Activated naive CD4-positive, alpha-beta T cell treated with anti-CD3 and anti-CD28 coated beads, Interleukin-2, amount 50 U/mL, for 72 hours (primary cell): ENCODE results near the gene PRR5L. TPM values are rescaled to one million over a fixed set of nuclear protein-coding genes. Genes with fewer than 3 reads are reported as not detected.
"Not testable (repeated sequence)": the region's sequence is repeated elsewhere in the genome, so short reads cannot be mapped to it uniquely, and the experiment has no call there.

ENCODE experiments used
- ATAC-seq, 2 donors: fragments of 150-1000 bp; cut with Tn5 transposase; 2 replicates each; pipeline ENCODE4 v1.10.0; 2021; ENCODE audit warnings: mild to moderate bottlenecking in 2 of 2, moderate library complexity in 2 of 2
- DNase-seq, 2 donors: peaks; one replicate each; pipeline ENCODE4 v3.0.0; 2021 to 2022; ENCODE audit warnings: low spot score in 2 of 2
- H3K27ac Mint-ChIP-seq, 2 donors: one replicate each; pipeline ENCODE4 v1.8.0; 2022; ENCODE audit warnings: mild to moderate bottlenecking in 2 of 2, mixed read lengths in 2 of 2
- H3K36me3 Mint-ChIP-seq, 2 donors: one replicate each; pipeline ENCODE4 v1.8.0; 2022; ENCODE audit warnings: mixed read lengths in 2 of 2
- H3K9me3 Mint-ChIP-seq, 2 donors: one replicate each; pipeline ENCODE4 v1.8.0; 2022; ENCODE audit warnings: mixed read lengths in 2 of 2
- total RNA-seq, 2 donors: library from RNA; stranded (reverse); gene quantifications; one replicate each; pipeline ENCODE4 v1.2.3, GENCODE V29; 2022

PRR5L gene
- total RNA-seq, 2 donors from 2014 or later, result 2.3 to 46.9 TPM

DNA sequence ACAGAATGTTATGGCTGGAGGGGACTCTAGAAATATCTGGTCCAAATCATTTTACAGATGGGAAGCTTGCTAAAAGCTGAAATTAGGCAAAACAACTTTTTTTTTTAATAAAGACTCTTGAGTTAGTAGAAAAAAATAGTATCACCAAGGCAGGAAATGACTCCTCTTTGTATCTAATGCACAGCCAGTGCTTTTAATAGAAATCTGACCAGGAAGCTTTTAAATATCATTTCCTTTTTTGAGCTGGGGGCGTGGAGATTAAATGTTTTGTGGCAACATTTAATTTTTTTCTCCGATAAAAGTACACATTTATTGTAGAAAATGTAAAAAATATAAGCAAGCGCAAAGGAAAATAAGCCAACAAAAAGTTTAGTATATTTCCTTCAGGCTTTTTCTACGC, 191.5 kb downstream of the PRR5L start:
- Mint-ChIP-seq H3K9me3 (no peaks in the 10 kb centered on the region), H3K36me3 (peaks cover 14 to 26% of the 10 kb centered on the region in 2 donors), H3K27ac (peak overlapping the region; percentile 20 to 66)
- ATAC-seq, result no peak
- no peak for DNase-seq

DNA sequence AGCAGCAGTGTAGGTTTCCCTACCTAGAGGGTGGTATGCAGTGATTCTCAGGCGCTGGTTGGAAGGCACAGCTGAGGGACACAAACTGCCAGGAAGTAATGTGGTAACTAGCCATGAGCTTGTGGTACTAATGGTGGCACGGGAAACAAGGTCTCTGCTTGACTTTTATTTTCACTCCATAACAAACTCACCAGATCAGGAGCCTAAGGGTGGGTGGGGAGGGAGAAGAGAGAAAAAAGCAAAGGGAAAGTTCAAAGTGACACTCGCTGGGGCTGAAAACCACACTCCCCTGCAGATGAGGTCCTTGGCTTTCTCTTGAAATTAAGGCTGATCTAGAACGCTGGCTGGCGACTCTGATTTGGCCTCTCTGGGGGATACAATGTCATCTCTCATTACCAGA, 192.0 kb downstream of the PRR5L start:
- no peak for DNase-seq
- Mint-ChIP-seq H3K36me3 (peaks cover 17 to 26% of the 10 kb centered on the region in 2 donors), H3K27ac (peak overlapping the region; percentile 20 to 66), H3K9me3 (no peaks in the 10 kb centered on the region)
- ATAC-seq, result no peak

DNA sequence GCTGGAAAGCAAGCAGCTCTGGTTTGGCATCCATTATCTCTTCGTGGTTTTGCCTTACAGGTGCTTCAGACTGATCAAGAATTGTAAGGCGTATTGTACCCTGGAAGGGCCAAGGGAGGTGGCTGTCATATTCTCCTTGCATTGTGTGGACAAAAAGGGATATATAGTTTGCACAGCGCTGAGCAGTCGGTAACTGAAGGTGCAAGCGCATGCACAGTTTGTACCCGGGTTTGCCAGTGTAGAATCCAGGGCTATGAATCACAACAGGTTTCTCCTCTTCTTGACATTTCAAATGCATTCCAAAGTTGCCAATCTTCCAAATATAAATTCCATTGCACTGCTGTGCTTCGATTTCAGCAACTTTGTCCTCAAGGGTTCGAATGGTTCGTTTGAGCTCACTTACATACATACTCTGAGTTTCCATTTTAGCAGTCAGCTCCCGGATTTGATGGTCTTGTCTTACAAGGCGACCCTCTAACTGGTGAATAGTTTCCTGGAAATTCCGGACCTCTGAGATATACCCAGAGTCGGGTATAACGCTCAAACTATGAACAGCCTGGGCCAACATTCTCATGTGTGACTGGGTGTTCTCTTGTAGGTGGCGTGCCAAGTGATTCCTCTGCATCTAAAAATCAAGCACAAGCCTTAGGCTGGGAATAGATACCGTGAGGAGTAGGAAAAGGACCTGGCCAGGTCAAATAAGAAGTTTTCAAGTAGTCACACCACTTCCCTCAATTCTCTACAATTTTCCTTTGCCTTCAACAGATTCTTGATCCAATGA, 194.1 kb downstream of the PRR5L start:
- H3K36me3 Mint-ChIP-seq, result peaks cover 17 to 21% of the 10 kb centered on the region in 2 donors

DNA sequence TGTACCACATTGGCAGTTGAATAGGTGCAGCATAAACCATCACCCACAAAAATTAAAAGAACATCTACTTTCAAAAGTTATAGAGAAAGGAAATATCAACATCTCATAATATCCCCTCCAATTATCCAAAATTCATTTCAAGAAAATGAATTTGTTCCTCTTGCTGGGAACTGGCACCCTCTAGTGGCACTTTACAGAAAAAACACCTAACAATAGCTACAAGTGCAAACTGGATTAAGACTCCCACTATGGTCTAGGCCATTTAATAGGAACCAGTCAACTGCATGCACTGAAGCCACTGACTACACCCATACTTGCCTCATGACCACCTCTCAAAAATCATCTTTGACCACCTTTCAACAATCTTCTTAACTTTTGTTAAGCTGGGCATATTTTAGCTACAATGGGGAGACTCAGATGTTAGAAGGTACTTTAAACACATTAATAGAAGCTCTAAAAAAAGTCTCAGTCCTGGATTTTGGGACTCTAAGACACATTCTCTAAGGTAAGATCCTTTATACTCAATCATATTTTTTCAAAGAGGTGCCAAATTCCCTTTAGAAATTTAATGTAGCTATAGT, 196.7 kb downstream of the PRR5L start:
- ATAC-seq (peak in 1 of 2 donors; percentile 60), DNase-seq (peak in 1 of 2 donors; percentile 35)
- no peak overlapping the region for H3K27ac Mint-ChIP-seq
- H3K36me3 Mint-ChIP-seq, result peaks cover 10 to 17% of the 10 kb centered on the region in 2 donors
- no peaks in the 10 kb centered on the region for H3K9me3 Mint-ChIP-seq

More for the DNA sequence above, 194.1 kb downstream of the PRR5L start:
- no peaks in the 10 kb centered on the region for H3K9me3 Mint-ChIP-seq
- no peak for ATAC-seq
- H3K27ac Mint-ChIP-seq, result no peak overlapping the region
- DNase-seq, result no peak

DNA sequence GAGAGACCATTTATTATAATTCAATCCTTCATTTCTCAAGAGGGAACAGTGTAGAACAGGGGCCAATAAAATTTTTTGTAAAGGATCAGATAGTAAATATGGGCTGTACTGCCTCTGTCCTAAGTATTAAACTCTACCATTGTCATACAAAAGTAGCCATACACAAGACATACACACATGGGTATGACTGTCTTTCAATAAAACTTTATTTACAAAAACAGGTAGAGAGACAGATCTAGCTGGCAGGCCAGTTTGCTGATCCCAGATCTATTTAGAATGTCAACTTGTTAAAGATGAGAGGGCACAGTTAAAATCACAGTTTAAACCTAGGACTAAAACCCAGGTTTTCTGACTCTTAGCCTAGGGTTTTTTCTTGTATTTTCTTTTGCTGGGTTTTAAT, 197.2 kb downstream of the PRR5L start:
- Mint-ChIP-seq H3K36me3 (peaks cover 10 to 17% of the 10 kb centered on the region in 2 donors), H3K27ac (no peak overlapping the region), H3K9me3 (no peaks in the 10 kb centered on the region)
- ATAC-seq (no peak), DNase-seq (no peak)

- Mint-ChIP-seq H3K36me3 (no peaks in the 10 kb centered on the region), H3K27ac (no peak overlapping the region), H3K9me3 (no peaks in the 10 kb centered on the region)
- DNase-seq (no peak), ATAC-seq (no peak)
Measured at GRCh38 chr11:36498721-36499120, 202.6 kb downstream of the PRR5L start.

GRCh38 chr11:36499315-36499714, 203.2 kb downstream of the PRR5L start:
- no peak overlapping the region for H3K27ac Mint-ChIP-seq
- ATAC-seq, result no peak
- no peaks in the 10 kb centered on the region for H3K36me3 Mint-ChIP-seq

GRCh38 chr11:36500315-36500721, 204.2 kb downstream of the PRR5L start:
- H3K9me3 Mint-ChIP-seq, result no peaks in the 10 kb centered on the region
- H3K27ac Mint-ChIP-seq, result peak overlapping the region; percentile 3 to 46

More at GRCh38 chr11:36499315-36499714, 203.2 kb downstream of the PRR5L start:
- no peaks in the 10 kb centered on the region for H3K9me3 Mint-ChIP-seq
- DNase-seq, result no peak

DNA sequence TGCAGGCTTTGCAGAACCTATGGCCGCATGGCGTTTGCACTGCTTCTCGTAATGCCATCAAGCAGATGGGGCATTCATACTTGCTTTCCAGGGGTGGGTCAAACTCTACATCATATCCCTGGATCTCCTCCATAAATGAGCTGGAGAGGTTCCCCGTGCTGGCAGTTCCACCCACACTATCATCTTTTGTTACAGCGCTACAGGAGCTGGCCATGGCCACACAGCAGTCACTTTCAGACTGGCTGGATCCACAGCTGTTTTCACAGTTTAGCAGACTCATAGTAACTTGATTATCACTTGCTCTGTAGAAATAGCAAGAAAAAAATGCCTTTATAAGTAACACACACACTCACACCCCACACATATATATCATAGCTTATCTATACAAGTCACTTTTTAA, 205.1 kb downstream of the PRR5L start:
- ATAC-seq, result no peak
- H3K27ac Mint-ChIP-seq, result no peak overlapping the region

More at GRCh38 chr11:36500315-36500721, 204.2 kb downstream of the PRR5L start:
- no peak for DNase-seq
- H3K36me3 Mint-ChIP-seq, result no peaks in the 10 kb centered on the region
- ATAC-seq, result peak; percentile 80 to 86

DNA sequence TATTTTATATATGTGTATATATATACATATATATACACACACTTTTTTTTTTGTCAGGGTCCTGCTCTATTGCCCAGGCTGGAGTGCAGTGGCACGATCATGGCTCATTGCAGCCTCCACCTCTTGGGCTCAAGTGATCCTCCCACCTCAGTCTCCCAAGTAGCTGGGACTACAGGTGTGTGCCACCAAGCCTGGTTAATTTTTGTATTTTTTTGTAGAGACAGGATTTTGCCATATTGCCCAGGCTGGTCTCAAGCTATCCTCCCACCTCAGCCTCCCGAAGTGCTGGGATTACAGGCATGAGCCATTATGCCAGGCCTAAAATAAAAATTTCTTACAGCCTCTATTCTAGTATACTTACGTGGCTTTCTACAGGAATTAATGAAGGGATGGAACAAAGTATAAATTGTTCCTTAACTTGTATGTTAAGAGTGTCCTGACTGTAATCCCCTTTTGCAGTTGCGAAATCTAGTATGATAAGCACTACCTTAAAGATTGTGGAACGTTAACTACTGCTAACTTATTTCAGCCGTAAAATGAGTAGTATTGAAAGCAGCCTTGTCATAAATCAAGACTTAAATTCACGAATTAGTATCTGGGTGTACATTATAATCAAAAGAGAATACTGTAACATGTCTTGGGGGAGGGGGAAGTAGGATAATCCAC, 211.9 kb downstream of the PRR5L start:
- H3K27ac Mint-ChIP-seq, result peak overlapping the region; percentile 46 to 97
- H3K9me3 Mint-ChIP-seq, result no peaks in the 10 kb centered on the region

More for the DNA sequence above, 205.1 kb downstream of the PRR5L start:
- Mint-ChIP-seq H3K36me3 (no peaks in the 10 kb centered on the region), H3K9me3 (no peaks in the 10 kb centered on the region)
- DNase-seq, result no peak

DNA sequence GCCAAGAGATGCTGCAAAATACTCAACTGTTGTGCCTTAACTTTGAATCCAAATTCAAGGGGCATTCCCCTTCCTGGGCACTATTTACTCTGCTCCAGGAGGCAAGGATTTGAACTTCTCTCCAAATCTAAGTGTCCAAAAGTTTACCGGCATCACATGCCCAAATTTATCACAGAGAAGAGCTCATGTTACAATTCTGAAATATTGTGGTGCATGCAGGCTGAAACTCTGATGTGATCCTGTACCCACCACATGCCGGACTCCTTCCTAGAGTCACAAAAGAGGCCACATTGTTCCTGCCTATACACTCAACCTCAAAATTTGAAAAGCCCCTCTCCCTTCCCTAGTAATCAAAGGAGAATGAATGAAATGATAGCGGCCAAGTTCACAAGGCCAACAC, 212.7 kb downstream of the PRR5L start:
- peaks cover 10 to 12% of the 10 kb centered on the region in 2 donors for H3K36me3 Mint-ChIP-seq
- ATAC-seq (no peak), DNase-seq (no peak)
- peak overlapping the region; percentile 46 to 97 for H3K27ac Mint-ChIP-seq
- H3K9me3 Mint-ChIP-seq, result no peaks in the 10 kb centered on the region

More for the DNA sequence above, 211.9 kb downstream of the PRR5L start:
- H3K36me3 Mint-ChIP-seq, result peaks cover 10 to 12% of the 10 kb centered on the region in 2 donors
- ATAC-seq (no peak), DNase-seq (no peak)

DNA sequence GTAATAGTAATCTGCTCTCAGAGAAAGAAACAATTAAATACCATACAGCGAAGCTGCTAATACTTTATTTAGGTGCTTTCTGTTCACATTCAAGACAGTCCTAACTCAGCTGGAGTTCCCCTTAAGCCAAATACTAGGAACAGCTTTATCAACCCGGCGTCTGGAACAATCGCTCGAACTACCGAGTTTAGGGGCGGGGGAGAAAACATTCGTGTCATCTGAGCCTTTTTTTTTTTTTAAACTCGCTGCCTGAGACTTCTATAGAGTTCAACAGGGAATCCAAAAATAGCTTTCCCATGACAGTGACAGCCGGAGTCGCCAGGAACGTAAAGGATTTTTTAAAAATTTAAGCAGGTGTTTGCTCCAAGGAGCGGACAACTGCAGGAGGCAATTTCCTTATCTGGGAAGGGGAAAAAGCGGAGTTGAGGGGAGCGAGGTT, 213.1 kb downstream of the PRR5L start:
- Mint-ChIP-seq H3K27ac (peak overlapping the region; percentile 97), H3K9me3 (no peaks in the 10 kb centered on the region), H3K36me3 (peaks cover 10 to 16% of the 10 kb centered on the region in 2 donors)
- DNase-seq, result no peak
- ATAC-seq, result no peak

- Mint-ChIP-seq H3K36me3 (peaks cover 10 to 16% of the 10 kb centered on the region in 2 donors), H3K27ac (peak within 1 kb of the TSS; percentile 97), H3K9me3 (no peaks in the 10 kb centered on the region)
- DNase-seq (peak; percentile 88 to 94), ATAC-seq (peak; percentile 97 to 98)
Measured at GRCh38 chr11:36509694-36510593, 213.9 kb downstream of the PRR5L start, which contains the start of gene TRAF6. TRAF6 (minus strand) TSS chr11:36510272; CDS start chr11:36501515, 8,757 bp downstream.

DNA sequence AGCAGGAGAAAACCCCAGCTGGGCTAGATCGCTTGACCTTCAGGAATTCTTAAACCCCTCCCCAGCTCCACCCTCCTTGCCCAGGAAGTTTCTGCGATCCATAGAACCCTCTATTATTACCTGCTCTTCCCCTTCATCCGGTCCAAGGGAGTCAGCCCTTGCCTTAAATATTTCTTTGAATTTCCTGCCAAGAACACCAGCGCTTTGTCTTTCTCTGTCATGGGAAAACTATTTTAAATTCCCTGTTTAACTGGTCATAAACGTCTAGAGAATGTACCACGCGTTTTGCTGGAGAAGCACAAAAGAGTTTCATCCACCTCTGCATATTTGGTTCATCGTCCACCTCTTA, 214.5 kb downstream of the PRR5L start:
- no peak for ATAC-seq
- peak overlapping the region; percentile 44 to 97 for H3K27ac Mint-ChIP-seq
- no peaks in the 10 kb centered on the region for H3K9me3 Mint-ChIP-seq
- DNase-seq, result no peak
- peaks cover 10 to 16% of the 10 kb centered on the region in 2 donors for H3K36me3 Mint-ChIP-seq

- peak overlapping the region in 1 of 2 donors; percentile 97 for H3K27ac Mint-ChIP-seq
- peaks cover 10 to 16% of the 10 kb centered on the region in 2 donors for H3K36me3 Mint-ChIP-seq
- ATAC-seq, DNase-seq, H3K9me3 Mint-ChIP-seq: not testable (repeated sequence)
Measured at GRCh38 chr11:36511062-36511461, 215.0 kb downstream of the PRR5L start.

DNA sequence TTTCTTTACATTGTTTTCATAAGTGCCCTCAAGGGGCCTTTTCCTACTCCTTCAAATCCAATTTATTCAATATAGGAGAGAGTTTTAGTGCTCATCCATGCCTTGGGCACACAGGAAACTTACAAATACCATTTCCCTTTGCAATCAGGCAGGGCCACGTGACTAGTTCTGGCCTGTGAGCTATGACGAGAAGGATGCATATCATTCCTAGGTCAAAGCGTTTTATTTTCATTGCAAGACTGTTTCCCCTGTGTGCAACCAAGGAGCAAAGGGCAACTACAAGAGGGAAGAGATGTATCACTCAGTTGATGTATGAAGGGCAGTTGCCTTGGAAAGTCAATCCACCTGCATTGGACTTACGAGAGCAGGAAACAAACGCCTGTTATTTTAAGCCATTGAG, 215.9 kb downstream of the PRR5L start:
- no peak for DNase-seq
- Mint-ChIP-seq H3K9me3 (no peaks in the 10 kb centered on the region), H3K27ac (no peak overlapping the region), H3K36me3 (peaks cover 10 to 16% of the 10 kb centered on the region in 2 donors)
- ATAC-seq, result no peak
